SK-N-SH (cell line): ENCODE results near the gene NDUFC2. TPM values are rescaled to one million over a fixed set of nuclear protein-coding genes. Genes with fewer than 3 reads are reported as not detected.

Experiments
- CTCF ChIA-PET: fragments of 300-600, 350-600 bp; formaldehyde crosslinking; extraction: SDS; loops from one replicate; lab custom pipeline; 2021; lab: Yijun Ruan, JAX
- POLR2A ChIA-PET: fragments of 350-600 bp; sonication (Branson Sonifier 250); formaldehyde crosslinking; extraction: SDS; loops from one replicate; lab custom pipeline; 2020; ENCODE audit warnings: antibody characterized with exemption, inconsistent platforms; lab: Yijun Ruan, JAX
- DNase-seq: peaks from one replicate; pipeline ENCODE4 v3.0.0; 2012
- H2AFZ ChIP-seq: fragments of 200-600 bp; sonication (generic); 2 replicates; pipeline ENCODE4 v1.8.1; 2016; ENCODE audit warnings: antibody characterized with exemption, mild to moderate bottlenecking, low read depth
- H3F3A ChIP-seq: fragments of 200-600 bp; sonication (generic); replicated peaks from 2 replicates; pipeline ENCODE3; 2016; ENCODE audit warnings: antibody characterized with exemption, mild to moderate bottlenecking; ENCODE audit not compliant: insufficient read depth
- H3K27ac ChIP-seq, 2 experiments: fragments of 200-500 bp in 1 of 2; fragments of 200-600 bp in 1 of 2; sonication (Bioruptor generic) in 1 of 2; sonication (generic), shearing (Covaris generic) in 1 of 2; 2 replicates each; pipeline versions ENCODE4 v1.5.1 to v1.6.1; 2014 to 2016; ENCODE audit warnings: low read depth in 2 of 2, inconsistent platforms in 1 of 2, low read length in 1 of 2, mild to moderate bottlenecking in 1 of 2, mixed read lengths in 1 of 2
- H3K27me3 ChIP-seq: fragments of 200-600 bp; sonication (generic), shearing (Covaris generic); 2 replicates; pipeline ENCODE4 v1.6.1; 2016; ENCODE audit warnings: mixed run types; ENCODE audit not compliant: insufficient read depth
- H3K36me3 ChIP-seq, 2 experiments: fragments of 200-500 bp in 1 of 2; fragments of 200-600 bp in 1 of 2; sonication (Bioruptor generic) in 1 of 2; sonication (generic) in 1 of 2; replicated peaks in 1 of 2; 2 replicates each; pipeline versions ENCODE3 to v1.5.1; 2014 to 2016; ENCODE audit warnings: low read length in 1 of 2, mild to moderate bottlenecking in 1 of 2; ENCODE audit not compliant: insufficient read depth in 2 of 2, control insufficient read depth in 1 of 2
- H3K4me1 ChIP-seq, 2 experiments: fragments of 200-500 bp in 1 of 2; fragments of 200-600 bp in 1 of 2; sonication (Bioruptor generic) in 1 of 2; sonication (generic), shearing (Covaris generic) in 1 of 2; 2 replicates each; pipeline versions ENCODE4 v1.5.1 to v1.6.1; 2014 to 2016; ENCODE audit warnings: low read depth in 1 of 2, low read length in 1 of 2, mixed run types in 1 of 2; ENCODE audit not compliant: insufficient read depth in 2 of 2, control insufficient read depth in 1 of 2
- H3K4me2 ChIP-seq: fragments of 200-600 bp; sonication (generic), shearing (Covaris generic); 2 replicates; pipeline ENCODE4 v1.6.1; 2017; ENCODE audit warnings: mixed run types
- H3K4me3 ChIP-seq, 2 experiments: fragments of 200-500 bp in 1 of 2; fragments of 200-600 bp in 1 of 2; sonication (Bioruptor generic) in 1 of 2; sonication (generic), shearing (Covaris generic) in 1 of 2; 2 replicates each; pipeline versions ENCODE4 v1.5.1 to v1.8.1; 2014 to 2016; ENCODE audit warnings: low read depth in 2 of 2, inconsistent platforms in 1 of 2, low read length in 1 of 2, mild to moderate bottlenecking in 1 of 2, mixed read lengths in 1 of 2, moderate library complexity in 1 of 2
- H3K79me2 ChIP-seq: fragments of 200-600 bp; sonication (generic); 2 replicates; pipeline ENCODE4 v1.8.1; 2017; ENCODE audit warnings: mild to moderate bottlenecking; ENCODE audit not compliant: insufficient read depth
- H3K9ac ChIP-seq: fragments of 200-600 bp; sonication (generic); 2 replicates; pipeline ENCODE4 v1.6.1; 2017; ENCODE audit warnings: mixed run types
- H3K9me2 ChIP-seq: fragments of 200-600 bp; sonication (generic); 2 replicates; pipeline ENCODE4 v1.6.1; 2017; ENCODE audit warnings: mixed run types
- H3K9me3 ChIP-seq: fragments of 200-600 bp; sonication (generic); 2 replicates; pipeline ENCODE4 v1.6.1; 2017; ENCODE audit warnings: mixed run types, mild to moderate bottlenecking, moderate library complexity
- H4K20me1 ChIP-seq: fragments of 200-600 bp; sonication (generic); 2 replicates; pipeline ENCODE4 v1.6.1; 2017; ENCODE audit warnings: mild to moderate bottlenecking, mixed run types; ENCODE audit not compliant: insufficient read depth
- CTCF ChIP-seq: fragments of 200-600 bp; sonication (generic); IDR thresholded peaks from 2 replicates; pipeline ENCODE4 v1.6.1; 2017; ENCODE audit warnings: antibody characterized with exemption, mild to moderate bottlenecking, moderate library complexity
- ELF1 ChIP-seq: IDR thresholded peaks from 2 replicates; pipeline ENCODE4 v1.4.0; 2012
- GABPA ChIP-seq: IDR thresholded peaks from 2 replicates; pipeline ENCODE4 v1.4.0; 2012; ENCODE audit warnings: low read depth, mild to moderate bottlenecking
- GATA2 ChIP-seq: sonication (generic); formaldehyde crosslinking; IDR thresholded peaks from 2 replicates; pipeline ENCODE4 v1.5.0; 2020; ENCODE audit warnings: mild to moderate bottlenecking, missing genetic modification reagents
- JUND ChIP-seq: IDR thresholded peaks from 2 replicates; pipeline ENCODE4 v1.4.0; 2012
- MAX ChIP-seq: IDR thresholded peaks from 2 replicates; pipeline ENCODE4 v1.4.0; 2012; ENCODE audit warnings: low read depth
- MXI1 ChIP-seq: IDR thresholded peaks from 2 replicates; pipeline ENCODE4 v1.6.1; 2012; ENCODE audit warnings: mild to moderate bottlenecking, low read depth, low read length, improper control_type of control experiment
- NFIC ChIP-seq: IDR thresholded peaks from 2 replicates; pipeline ENCODE4 v1.4.0; 2012; ENCODE audit warnings: borderline replicate concordance
- NRF1 ChIP-seq: IDR thresholded peaks from 2 replicates; pipeline ENCODE4 v1.6.1; 2012; ENCODE audit warnings: low read depth, mild to moderate bottlenecking, low read length
- PBX3 ChIP-seq: IDR thresholded peaks from 2 replicates; pipeline ENCODE4; 2012
- POLR2AphosphoS5 ChIP-seq: IDR thresholded peaks from 2 replicates; pipeline ENCODE4 v1.6.1; 2012; ENCODE audit warnings: low read depth, low read length
- REST ChIP-seq: IDR thresholded peaks from 2 replicates; pipeline ENCODE4 v1.6.1; 2012; ENCODE audit warnings: mild to moderate bottlenecking, low read depth, low read length, moderate library complexity
- SMC3 ChIP-seq: IDR thresholded peaks from 2 replicates; pipeline ENCODE4 v1.6.1; 2012; ENCODE audit warnings: low read depth, low read length, improper control_type of control experiment
- TAF1 ChIP-seq: IDR thresholded peaks from 2 replicates; pipeline ENCODE4 v1.6.1; 2012; ENCODE audit warnings: low read depth, mild to moderate bottlenecking, low read length, moderate library complexity, borderline replicate concordance
- TCF12 ChIP-seq: IDR thresholded peaks from 2 replicates; pipeline ENCODE4 v1.4.0; 2012
- YY1 ChIP-seq: IDR thresholded peaks from 2 replicates; pipeline ENCODE4 v1.4.0; 2012; ENCODE audit warnings: low read depth, mild to moderate bottlenecking
- WGBS: methylation state at CpG from one replicate; pipeline ENCODE4 v1.1.6; 2017; ENCODE audit warnings: low lambda C conversion rate; 5-methylcytosine and 5-hydroxymethylcytosine counted together
- polyA plus RNA-seq, 3 experiments: library from polyadenylated mRNA; depleted of rRNA; stranded (reverse); fragments of >200 nt; gene quantifications; 2 replicates each; pipeline ENCODE4 v1.2.3, GENCODE V29; 2012
- TF ChIP-seq, protein P1 (sequence below): IDR thresholded peaks from 2 replicates; pipeline ENCODE4 v1.4.0; 2012; ENCODE audit warnings: low read depth, borderline replicate concordance
- TF ChIP-seq, protein P2 (sequence below): fragments of 150-350 bp; IDR thresholded peaks from 2 replicates; pipeline ENCODE4 v1.6.1; 2017; ENCODE audit warnings: antibody characterized with exemption, low read length, low read depth, borderline replicate concordance

Gene NDUFC2
- polyA plus RNA-seq, 1 of the 3 experiments (the other 2 are of a cell fraction) = 235 TPM

DNA sequence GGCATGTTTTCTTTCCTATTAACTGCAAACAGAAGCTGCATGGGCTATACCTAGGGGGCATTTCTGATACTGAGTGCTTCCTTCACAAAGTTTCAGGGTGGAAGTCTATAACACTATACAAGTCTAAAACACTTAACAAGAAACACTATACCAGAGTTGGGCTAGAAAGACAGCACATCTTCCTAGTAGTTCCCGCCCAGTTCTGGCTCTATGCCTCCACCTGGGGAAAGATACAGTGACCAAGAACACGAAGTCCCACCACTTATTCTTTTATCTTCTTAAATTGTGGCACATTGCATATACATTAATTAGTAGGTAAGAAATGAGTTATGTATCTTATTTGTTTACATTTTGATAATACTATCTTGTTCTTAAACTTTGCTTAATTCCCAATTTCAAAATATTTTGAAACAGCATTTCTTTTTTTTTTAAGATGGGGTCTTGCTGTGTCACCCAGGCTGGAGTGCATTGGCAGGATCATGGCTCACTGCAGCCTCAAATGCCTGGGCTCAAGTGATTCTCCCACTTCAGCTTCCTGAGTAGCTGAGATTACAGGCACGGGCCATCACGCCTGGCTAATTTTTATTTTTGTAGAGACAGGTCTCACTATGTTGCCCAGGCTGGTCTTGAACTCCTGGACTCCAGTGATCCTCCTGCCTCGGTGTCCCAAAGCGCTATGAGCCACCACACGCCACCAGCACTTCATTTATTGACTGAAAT lies 18.2 kb upstream of the NDUFC2 start (continued):
- TF ChIP-seq PBX3 (no peak), TAF1 (no peak), MXI1 (no peak), GATA2 (CRISPR knock-in tag) (no peak), POLR2AphosphoS5 (no peak)
- TF ChIP-seq, protein P1, sequence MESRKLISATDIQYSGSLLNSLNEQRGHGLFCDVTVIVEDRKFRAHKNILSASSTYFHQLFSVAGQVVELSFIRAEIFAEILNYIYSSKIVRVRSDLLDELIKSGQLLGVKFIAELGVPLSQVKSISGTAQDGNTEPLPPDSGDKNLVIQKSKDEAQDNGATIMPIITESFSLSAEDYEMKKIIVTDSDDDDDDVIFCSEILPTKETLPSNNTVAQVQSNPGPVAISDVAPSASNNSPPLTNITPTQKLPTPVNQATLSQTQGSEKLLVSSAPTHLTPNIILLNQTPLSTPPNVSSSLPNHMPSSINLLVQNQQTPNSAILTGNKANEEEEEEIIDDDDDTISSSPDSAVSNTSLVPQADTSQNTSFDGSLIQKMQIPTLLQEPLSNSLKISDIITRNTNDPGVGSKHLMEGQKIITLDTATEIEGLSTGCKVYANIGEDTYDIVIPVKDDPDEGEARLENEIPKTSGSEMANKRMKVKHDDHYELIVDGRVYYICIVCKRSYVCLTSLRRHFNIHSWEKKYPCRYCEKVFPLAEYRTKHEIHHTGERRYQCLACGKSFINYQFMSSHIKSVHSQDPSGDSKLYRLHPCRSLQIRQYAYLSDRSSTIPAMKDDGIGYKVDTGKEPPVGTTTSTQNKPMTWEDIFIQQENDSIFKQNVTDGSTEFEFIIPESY = no peak
- TF ChIP-seq, all 33 proteins: peak for 0

GRCh38 chr11:78094250-78094649 lies 14.6 kb upstream of the NDUFC2 start:
- WGBS = 100% methylated on average over 2 of the region's 2 CpGs
- POLR2A ChIA-PET = interaction anchor here (1.0 to 1.4 kb wide), 2 partner anchors 15 to 22 kb away, joined by 3 read pairs; partner anchors contain the start of gene NDUFC2
- H3K9me2 ChIP-seq = no peaks in the 10 kb centered on the region

More at GRCh38 chr11:78094250-78094649, 14.6 kb upstream of the NDUFC2 start:
- Histone ChIP-seq H3K4me2 (no peak overlapping the region), H3K9ac (no peak overlapping the region), H3K9me3 (no peaks in the 10 kb centered on the region), H3K4me1 (no peaks in the 10 kb centered on the region), H2AFZ (no peak overlapping the region), H4K20me1 (no peaks in the 10 kb centered on the region), H3K27me3 (no peaks in the 10 kb centered on the region), H3K36me3 (peaks cover 3 to 39% of the 10 kb centered on the region in 2 experiments), H3F3A (no peaks in the 10 kb centered on the region), H3K27ac (no peak overlapping the region), H3K79me2 (no peaks in the 10 kb centered on the region), H3K4me3 (no peak overlapping the region)
- CTCF ChIA-PET = no interaction called here
- DNase-seq = no peak
- no peak for TF ChIP-seq CTCF
- TF ChIP-seq ELF1 = no peak
- TF ChIP-seq SMC3 = no peak
- TF ChIP-seq TCF12 = no peak
- no peak for TF ChIP-seq NFIC
- TF ChIP-seq GABPA = no peak
- TF ChIP-seq, protein P2, sequence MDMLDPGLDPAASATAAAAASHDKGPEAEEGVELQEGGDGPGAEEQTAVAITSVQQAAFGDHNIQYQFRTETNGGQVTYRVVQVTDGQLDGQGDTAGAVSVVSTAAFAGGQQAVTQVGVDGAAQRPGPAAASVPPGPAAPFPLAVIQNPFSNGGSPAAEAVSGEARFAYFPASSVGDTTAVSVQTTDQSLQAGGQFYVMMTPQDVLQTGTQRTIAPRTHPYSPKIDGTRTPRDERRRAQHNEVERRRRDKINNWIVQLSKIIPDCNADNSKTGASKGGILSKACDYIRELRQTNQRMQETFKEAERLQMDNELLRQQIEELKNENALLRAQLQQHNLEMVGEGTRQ = no peak
- no peak for TF ChIP-seq MAX
- no peak for TF ChIP-seq REST
- TF ChIP-seq YY1 = no peak
- TF ChIP-seq NRF1 = no peak
- no peak for TF ChIP-seq POLR2AphosphoS5
- no peak for TF ChIP-seq JUND
